Skeletal muscle satellite cell (primary cell): ENCODE measurements around the gene ANKUB1.

ENCODE experiments used
- H3K27me3 ChIP-seq: 2 replicates; pipeline ENCODE4 v1.7.0; 2013; ENCODE audit warnings: low read length; ENCODE audit not compliant: control insufficient read depth, insufficient read depth
- H3K36me3 ChIP-seq: 2 replicates; pipeline ENCODE4 v1.7.0; 2013; ENCODE audit warnings: mild to moderate bottlenecking, control low read depth, low read length; ENCODE audit not compliant: insufficient read depth
- H3K4me1 ChIP-seq: 2 replicates; pipeline ENCODE4 v1.7.0; 2013; ENCODE audit warnings: low read length; ENCODE audit not compliant: control insufficient read depth, insufficient read depth
- H3K4me2 ChIP-seq: 2 replicates; pipeline ENCODE4 v1.7.0; 2013; ENCODE audit warnings: mild to moderate bottlenecking, low read length
- H3K4me3 ChIP-seq: 2 replicates; pipeline ENCODE4 v1.7.0; 2013; ENCODE audit warnings: low read length
- H3K9ac ChIP-seq: 2 replicates; pipeline ENCODE4 v1.7.0; 2013; ENCODE audit warnings: mild to moderate bottlenecking, low read depth, low read length, moderate library complexity
- H3K9me3 ChIP-seq: replicated peaks from 2 replicates; pipeline ENCODE4 v1.7.0; 2013; ENCODE audit warnings: mild to moderate bottlenecking, control low read depth, low read length

Gene ANKUB1

DNA sequence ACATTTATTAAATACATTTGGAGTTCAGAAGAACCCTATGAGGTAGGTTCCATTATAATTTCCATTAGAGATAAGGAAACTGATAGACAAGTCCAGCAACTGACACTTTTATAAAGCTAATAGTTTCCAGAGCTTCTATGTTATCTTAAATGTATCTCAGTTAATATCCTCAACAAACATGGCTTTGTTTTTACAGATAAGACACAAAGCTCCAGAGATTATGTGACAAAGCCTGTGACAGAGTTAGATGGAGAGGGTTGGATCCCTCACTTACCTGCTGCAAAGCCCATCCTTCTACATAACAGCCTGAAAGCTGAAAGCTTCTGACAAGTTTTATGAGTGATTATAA lies 39.6 kb downstream of the ANKUB1 start:
- H3K36me3 ChIP-seq, result peaks cover 10% of the 10 kb centered on the region
- peak overlapping the region; percentile 74 for H3K4me2 ChIP-seq
- peaks cover 9% of the 10 kb centered on the region for H3K4me1 ChIP-seq
- peak overlapping the region; percentile 93 for H3K4me3 ChIP-seq
- peak overlapping the region; percentile 92 for H3K9ac ChIP-seq
- no peaks in the 10 kb centered on the region for H3K9me3 ChIP-seq
- H3K27me3 ChIP-seq, result no peaks in the 10 kb centered on the region

DNA sequence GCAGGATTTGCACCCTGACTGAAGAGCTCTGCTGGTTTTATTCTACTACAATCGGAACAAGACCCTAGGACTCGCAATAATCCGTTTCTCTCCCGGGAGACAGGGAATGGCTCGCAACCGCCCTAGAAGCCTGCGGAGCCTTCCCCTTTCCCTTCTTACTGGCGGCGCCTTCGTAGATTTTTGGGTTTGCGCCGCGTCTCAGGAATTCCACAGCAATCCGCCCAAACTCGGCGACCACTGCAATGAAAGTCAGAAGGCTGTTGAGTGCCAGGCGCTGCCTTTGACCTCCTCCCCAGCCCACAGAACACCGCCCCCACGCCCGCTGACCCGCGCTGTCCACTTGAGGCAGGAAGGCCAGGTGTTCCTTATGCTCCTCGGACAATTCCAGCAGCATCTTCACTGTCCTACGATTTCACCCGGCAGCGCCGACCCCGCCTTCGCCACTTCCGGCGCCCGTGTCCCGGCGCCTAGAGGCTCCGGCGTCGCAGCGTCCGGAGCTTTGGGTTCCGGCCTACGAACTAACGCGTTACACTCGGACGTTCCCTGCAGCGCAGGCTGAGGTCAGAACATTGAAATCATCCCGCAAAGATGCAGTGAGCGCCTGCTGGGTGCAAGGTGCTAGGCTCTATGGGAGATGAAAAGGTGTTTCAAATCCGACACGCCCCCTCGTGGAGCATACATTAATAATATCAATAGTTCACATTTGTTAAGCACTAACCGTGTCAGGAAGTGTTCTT lies 40.1 kb downstream of the ANKUB1 start, which contains the start of gene COMMD2:
COMMD2 (minus strand) TSS at position 439 of the 737 bp plus-strand sequence; CDS start at position 394, 45 bp downstream.
- Histone ChIP-seq H3K9ac (peak within 1 kb of the TSS; percentile 92), H3K4me3 (peak within 1 kb of the TSS; percentile 93), H3K4me1 (peaks cover 9% of the 10 kb centered on the region), H3K4me2 (peak within 1 kb of the TSS; percentile 74), H3K9me3 (no peaks in the 10 kb centered on the region), H3K27me3 (no peaks in the 10 kb centered on the region), H3K36me3 (peaks cover 13% of the 10 kb centered on the region)

DNA sequence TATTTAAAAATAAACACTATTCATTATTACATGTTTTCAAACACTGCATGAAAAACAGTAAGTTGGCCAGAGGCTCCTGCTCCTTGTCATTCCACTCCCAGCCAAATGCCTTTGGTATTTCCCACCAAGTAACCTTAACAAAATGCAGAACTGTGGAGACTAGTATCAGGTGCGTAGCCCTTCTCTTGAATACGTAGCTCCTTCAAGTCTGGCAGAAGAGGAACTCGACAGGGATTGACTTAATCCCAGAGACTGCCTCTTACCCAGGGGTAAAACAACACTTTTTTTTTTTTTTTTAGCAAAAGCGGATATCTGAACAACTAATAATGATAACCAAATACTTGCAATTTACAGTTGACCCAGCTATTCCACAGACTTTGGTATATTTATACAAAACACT lies 40.8 kb downstream of the ANKUB1 start:
- Histone ChIP-seq H3K4me2 (peak overlapping the region; percentile 74), H3K36me3 (peaks cover 19% of the 10 kb centered on the region), H3K9me3 (no peaks in the 10 kb centered on the region), H3K27me3 (no peaks in the 10 kb centered on the region), H3K4me1 (peaks cover 9% of the 10 kb centered on the region), H3K9ac (peak overlapping the region; percentile 92), H3K4me3 (peak overlapping the region; percentile 93)

DNA sequence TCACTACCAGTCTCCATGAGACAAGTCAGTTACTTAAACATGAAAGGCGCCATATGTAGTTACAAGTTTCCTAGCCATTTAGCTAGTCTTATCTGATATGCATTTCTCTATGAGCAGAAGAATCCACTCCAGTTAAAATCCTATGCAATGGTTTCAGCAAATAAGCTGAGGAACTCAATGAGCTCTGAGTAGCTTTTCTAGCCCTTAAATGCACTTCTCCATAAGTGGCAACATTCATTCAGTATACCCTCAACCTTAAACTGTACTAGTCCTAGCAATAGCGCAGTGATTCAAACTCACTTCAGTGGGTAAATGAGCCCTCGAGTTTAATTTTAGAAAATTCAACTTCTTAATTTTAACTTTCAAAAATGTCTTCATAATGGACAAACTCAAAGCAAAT lies 47.7 kb downstream of the ANKUB1 start:
- no peak overlapping the region for H3K4me3 ChIP-seq
- H3K9ac ChIP-seq, result no peak overlapping the region
- H3K4me1 ChIP-seq, result no peaks in the 10 kb centered on the region
- no peaks in the 10 kb centered on the region for H3K9me3 ChIP-seq
- H3K36me3 ChIP-seq, result peaks cover 59% of the 10 kb centered on the region
- no peak overlapping the region for H3K4me2 ChIP-seq
- no peaks in the 10 kb centered on the region for H3K27me3 ChIP-seq

DNA sequence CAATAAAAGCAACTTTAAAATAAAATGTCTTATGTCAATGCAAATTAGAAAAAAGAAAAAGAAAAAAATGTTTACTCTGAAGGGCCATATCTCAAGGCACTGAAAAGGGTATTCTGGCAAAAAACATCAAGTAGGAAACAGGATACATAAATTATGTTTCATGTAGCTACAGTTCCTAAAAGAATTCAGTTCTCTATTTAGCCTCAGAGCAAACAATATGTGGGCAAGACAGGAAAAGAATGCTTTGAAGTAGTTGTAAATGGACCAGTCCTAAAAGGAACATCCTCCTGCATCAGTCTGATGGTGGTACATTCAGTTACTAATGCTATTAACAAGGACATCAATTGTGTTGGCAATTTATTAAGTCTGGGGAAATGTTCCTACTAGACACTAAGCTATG lies 48.2 kb downstream of the ANKUB1 start:
- Histone ChIP-seq H3K27me3 (no peaks in the 10 kb centered on the region), H3K9ac (no peak overlapping the region), H3K9me3 (no peaks in the 10 kb centered on the region), H3K36me3 (peaks cover 59% of the 10 kb centered on the region), H3K4me2 (no peak overlapping the region), H3K4me3 (no peak overlapping the region), H3K4me1 (no peaks in the 10 kb centered on the region)

DNA sequence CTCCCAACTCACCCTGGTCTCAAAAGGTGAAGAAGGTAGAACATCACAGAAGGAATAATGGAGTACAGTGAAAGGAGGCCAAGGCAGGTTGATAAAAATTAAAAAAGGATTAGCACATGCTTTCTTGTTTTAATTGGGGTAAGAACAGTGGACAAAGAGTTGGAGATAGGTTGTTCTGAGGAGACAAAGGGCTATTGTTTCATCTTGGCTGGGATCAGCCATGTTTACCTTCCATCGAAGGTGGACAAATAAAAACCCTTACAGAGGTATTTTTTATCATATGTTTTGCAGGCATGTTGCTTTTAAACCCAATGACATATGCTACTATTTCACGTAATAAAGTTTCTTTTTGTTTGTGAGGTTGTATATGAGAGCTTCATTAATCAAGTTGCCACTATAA lies 53.0 kb downstream of the ANKUB1 start:
- Histone ChIP-seq H3K36me3 (peaks cover 26% of the 10 kb centered on the region), H3K4me3 (no peak overlapping the region), H3K4me1 (peaks cover 13% of the 10 kb centered on the region), H3K9ac (no peak overlapping the region), H3K4me2 (no peak overlapping the region), H3K27me3 (no peaks in the 10 kb centered on the region), H3K9me3 (no peaks in the 10 kb centered on the region)

DNA sequence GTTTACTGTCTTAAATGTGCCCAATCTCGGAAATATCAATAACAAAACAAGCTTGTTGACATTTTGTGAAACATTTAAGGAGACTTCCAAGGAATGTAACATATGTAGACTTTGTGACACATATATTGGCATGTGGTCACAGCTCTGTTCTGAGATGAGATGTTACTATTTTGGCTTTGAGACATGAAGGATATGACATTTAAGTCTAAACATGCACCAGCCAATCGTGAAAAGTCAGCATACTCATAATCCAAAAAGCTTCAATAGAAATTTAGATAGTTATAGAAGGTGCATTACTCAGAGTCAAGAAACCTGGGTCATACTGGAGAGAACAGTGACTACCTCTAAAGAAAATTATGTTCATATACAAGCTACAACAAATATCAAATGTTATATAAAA lies 53.5 kb downstream of the ANKUB1 start:
- no peaks in the 10 kb centered on the region for H3K9me3 ChIP-seq
- no peak overlapping the region for H3K9ac ChIP-seq
- no peaks in the 10 kb centered on the region for H3K27me3 ChIP-seq
- H3K36me3 ChIP-seq, result peaks cover 21% of the 10 kb centered on the region
- peaks cover 13% of the 10 kb centered on the region for H3K4me1 ChIP-seq
- H3K4me3 ChIP-seq, result no peak overlapping the region
- no peak overlapping the region for H3K4me2 ChIP-seq

DNA sequence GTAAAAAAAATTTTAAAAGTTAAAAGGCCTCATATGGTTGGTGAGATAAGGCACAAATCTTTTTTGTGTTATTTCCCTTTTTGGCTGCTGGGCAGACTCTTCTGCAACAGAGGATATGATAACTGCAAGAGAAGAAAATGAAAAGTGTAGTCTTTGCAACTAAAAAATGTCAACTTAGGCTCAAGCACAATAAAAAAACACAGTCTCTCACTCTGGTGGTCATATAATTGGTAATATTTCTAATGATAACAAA lies 55.5 kb downstream of the ANKUB1 start:
- no peak overlapping the region for H3K9ac ChIP-seq
- H3K4me2 ChIP-seq, result no peak overlapping the region
- no peaks in the 10 kb centered on the region for H3K27me3 ChIP-seq
- H3K36me3 ChIP-seq, result peaks cover 21% of the 10 kb centered on the region
- no peaks in the 10 kb centered on the region for H3K9me3 ChIP-seq
- H3K4me1 ChIP-seq, result peaks cover 13% of the 10 kb centered on the region
- no peak overlapping the region for H3K4me3 ChIP-seq

DNA sequence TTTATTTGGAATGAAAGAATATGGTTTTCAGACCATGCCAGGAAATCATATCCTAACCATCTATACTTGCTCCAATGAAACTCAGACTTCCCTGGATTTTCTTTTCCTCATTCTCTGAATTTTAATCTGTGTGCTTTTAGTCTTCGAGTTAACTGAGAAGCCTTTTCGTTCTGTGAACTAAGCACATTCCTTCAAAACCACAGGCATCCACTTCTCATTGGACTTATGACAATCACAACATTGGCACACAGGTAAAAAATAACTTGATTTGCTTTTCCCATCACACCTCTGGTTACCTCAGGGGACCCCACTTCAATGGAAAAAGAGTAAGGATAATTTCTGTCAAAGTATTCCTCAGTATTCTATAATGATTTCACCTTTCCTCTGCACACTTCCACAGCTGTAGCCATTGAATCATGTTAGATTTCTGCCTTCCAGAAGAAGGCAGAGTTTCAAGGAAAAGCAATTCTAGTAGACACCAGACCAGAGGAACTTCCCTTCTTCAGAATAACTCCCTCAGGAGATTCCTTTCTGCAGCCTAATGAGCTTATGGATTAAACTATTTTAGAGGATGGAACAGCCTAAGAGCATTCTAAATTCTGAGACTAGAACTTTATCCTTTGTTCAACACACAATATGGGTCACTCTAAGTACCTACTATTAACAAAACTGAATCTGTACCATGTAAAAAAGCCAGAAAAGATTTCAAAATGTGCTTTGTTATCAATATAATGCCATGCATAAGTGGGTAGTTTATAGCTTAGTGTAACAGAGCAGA lies 56.0 kb downstream of the ANKUB1 start:
- Histone ChIP-seq H3K9ac (no peak overlapping the region), H3K4me1 (peaks cover 13% of the 10 kb centered on the region), H3K36me3 (peaks cover 16% of the 10 kb centered on the region), H3K4me3 (no peak overlapping the region), H3K9me3 (no peaks in the 10 kb centered on the region), H3K27me3 (no peaks in the 10 kb centered on the region), H3K4me2 (peak overlapping the region; percentile 16)

DNA sequence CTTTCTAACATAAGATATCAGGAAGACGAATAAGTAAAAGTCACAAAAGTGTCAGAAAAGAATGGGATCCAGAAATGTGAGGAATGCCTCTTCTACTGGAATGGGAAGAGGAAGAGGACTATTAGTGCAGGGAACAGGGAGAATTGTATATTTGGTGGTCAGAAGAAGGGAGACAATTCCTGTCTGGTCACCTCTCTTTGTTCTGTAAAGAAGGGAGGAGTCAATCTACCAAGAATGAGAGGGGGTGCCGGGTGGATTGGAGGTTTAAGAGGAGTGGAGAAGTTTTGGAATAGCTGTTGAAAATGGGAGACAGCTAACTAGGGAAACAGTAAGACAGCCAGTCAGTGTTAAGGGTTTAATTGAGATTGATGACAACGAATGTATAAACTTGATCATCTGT lies 60.1 kb downstream of the ANKUB1 start:
- H3K4me3 ChIP-seq, result no peak overlapping the region
- H3K36me3 ChIP-seq, result no peaks in the 10 kb centered on the region
- H3K27me3 ChIP-seq, result no peaks in the 10 kb centered on the region
- H3K9ac ChIP-seq, result no peak overlapping the region
- no peak overlapping the region for H3K4me2 ChIP-seq
- no peaks in the 10 kb centered on the region for H3K9me3 ChIP-seq
- H3K4me1 ChIP-seq, result peaks cover 13% of the 10 kb centered on the region

DNA sequence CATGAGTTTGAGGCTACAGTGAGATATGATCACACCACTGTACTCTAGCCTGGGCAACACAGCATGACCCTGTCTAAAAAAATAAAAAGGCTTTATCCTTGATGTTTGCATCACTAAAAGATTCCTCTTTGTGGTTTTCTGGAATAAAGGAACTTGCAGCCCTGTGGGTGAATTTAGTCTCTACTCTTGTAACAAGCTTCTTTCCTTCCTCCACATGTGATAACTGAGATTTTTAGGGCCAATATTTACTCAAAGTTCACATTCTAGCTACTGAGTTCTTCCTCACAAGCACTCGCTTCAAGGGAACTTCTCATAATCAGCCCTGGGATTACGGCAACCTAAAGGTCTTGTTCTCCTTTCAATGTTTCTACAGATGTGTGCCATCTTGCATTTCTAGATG lies 64.7 kb downstream of the ANKUB1 start:
- no peak overlapping the region for H3K9ac ChIP-seq
- H3K4me3 ChIP-seq, result no peak overlapping the region
- no peaks in the 10 kb centered on the region for H3K27me3 ChIP-seq
- H3K9me3 ChIP-seq, result no peaks in the 10 kb centered on the region
- H3K36me3 ChIP-seq, result no peaks in the 10 kb centered on the region
- no peak overlapping the region for H3K4me2 ChIP-seq
- no peaks in the 10 kb centered on the region for H3K4me1 ChIP-seq
